ENCODE results near the gene PILRA. TPM values are rescaled to one million over a fixed set of nuclear protein-coding genes. Genes with fewer than 3 reads are reported as not detected.

The PILRA gene
- total and polyA plus RNA-seq, 2 of the 8 experiments (the other 6 are each of a cell fraction or from before 2014, with no cell fraction given), result 7.6 to 10.6 TPM

GRCh38 chr7:100387695-100388094, 14.4 kb downstream of the PILRA start (continued):
- no peak for TF ChIP-seq CHD7 (IDR thresholded peaks at IDR 0.05; ENCODE audit: insufficient replicate concordance, low read length)
- TF ChIP-seq ZNF274 (IDR thresholded peaks at IDR 0.05; ENCODE audit: borderline replicate concordance, extremely low read depth, low read length), result no peak
- TF ChIP-seq CREB1 (IDR thresholded peaks at IDR 0.05), result no peak
- no peak for TF ChIP-seq HDAC2 (IDR thresholded peaks at IDR 0.05; ENCODE audit: borderline replicate concordance in 1 of 2, low read depth in 2 of 2, low read length in 2 of 2)
- TF ChIP-seq HDAC6 (IDR thresholded peaks at IDR 0.05; ENCODE audit: low read depth, low read length), result no peak
- no peak for TF ChIP-seq JUND (IDR thresholded peaks at IDR 0.05; ENCODE audit: low read length)
- no peak for TF ChIP-seq EZH2 (IDR thresholded peaks at IDR 0.05; ENCODE audit: low read depth, low read length, severe bottlenecking)
- TF ChIP-seq CHD2 (IDR thresholded peaks at IDR 0.05; ENCODE audit: low read length), result no peak
- no peak for TF ChIP-seq CBX5 (IDR thresholded peaks at IDR 0.05; ENCODE audit: low read depth, low read length)
- TF ChIP-seq TAF1 (IDR thresholded peaks at IDR 0.05; ENCODE audit: low read depth, low read length), result no peak
- no peak for TF ChIP-seq MAFK (IDR thresholded peaks at IDR 0.05; ENCODE audit: low read depth, low read length)
- TF ChIP-seq SRF (IDR thresholded peaks at IDR 0.05; ENCODE audit: low read depth, low read length), result no peak
- no peak for TF ChIP-seq YY1 (IDR thresholded peaks at IDR 0.05; ENCODE audit: low read depth, low read length)
